ENCODE data around the gene MATR3.

Gene MATR3

DNA sequence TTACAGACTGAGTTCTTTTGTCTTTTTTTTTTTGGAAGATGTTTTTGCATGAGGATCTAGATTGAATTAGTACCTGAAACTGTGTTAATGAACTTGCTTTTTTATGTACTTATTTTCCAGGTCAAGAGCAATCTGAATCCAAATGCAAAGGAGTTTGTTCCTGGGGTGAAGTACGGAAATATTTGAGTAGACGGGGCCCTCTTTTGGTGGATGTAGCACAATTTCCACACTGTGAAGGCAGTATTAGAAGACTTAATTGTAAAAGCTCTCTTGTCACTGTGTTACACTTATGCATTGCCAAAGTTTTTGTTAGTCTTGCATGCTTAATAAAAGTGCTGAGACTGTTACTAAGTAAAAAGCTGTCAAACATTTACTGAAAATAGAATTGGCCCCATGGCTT lies 75.1 kb downstream of the MATR3 start:
- TF ChIP-seq, protein P1, sequence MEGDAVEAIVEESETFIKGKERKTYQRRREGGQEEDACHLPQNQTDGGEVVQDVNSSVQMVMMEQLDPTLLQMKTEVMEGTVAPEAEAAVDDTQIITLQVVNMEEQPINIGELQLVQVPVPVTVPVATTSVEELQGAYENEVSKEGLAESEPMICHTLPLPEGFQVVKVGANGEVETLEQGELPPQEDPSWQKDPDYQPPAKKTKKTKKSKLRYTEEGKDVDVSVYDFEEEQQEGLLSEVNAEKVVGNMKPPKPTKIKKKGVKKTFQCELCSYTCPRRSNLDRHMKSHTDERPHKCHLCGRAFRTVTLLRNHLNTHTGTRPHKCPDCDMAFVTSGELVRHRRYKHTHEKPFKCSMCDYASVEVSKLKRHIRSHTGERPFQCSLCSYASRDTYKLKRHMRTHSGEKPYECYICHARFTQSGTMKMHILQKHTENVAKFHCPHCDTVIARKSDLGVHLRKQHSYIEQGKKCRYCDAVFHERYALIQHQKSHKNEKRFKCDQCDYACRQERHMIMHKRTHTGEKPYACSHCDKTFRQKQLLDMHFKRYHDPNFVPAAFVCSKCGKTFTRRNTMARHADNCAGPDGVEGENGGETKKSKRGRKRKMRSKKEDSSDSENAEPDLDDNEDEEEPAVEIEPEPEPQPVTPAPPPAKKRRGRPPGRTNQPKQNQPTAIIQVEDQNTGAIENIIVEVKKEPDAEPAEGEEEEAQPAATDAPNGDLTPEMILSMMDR (IDR thresholded peaks at IDR 0.05; ENCODE audit: low read length, missing control alignments): no peak
- DNase-seq (ENCODE audit: low read depth): no peak

DNA sequence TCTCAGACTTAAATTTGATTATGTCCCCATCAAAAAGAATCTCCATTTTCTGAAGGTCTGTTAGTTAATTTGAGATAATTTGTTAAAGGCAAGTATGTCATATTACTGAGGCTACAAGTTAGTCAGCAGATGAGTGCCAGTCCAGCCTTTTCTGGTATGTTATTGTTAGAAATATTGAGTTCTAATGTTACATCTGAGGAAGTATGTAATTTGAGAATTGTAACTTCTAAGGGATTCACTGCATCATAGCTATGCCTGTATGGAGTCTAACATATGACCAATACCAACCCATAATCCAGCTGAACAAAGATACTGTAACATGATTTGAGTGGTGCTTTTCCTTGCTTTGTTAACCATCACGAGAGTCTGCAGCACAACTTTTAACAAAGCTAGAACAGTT lies 75.6 kb downstream of the MATR3 start:
- TF ChIP-seq, protein P1 (IDR thresholded peaks at IDR 0.05; ENCODE audit: low read length, missing control alignments): no peak
- no peak for DNase-seq (ENCODE audit: low read depth)
- no peak overlapping the region for H3K4me3 ChIP-seq (replicated peaks; ENCODE audit: low read depth, low read length)

More for the DNA sequence above, 75.1 kb downstream of the MATR3 start:
- H3K4me3 ChIP-seq (replicated peaks; ENCODE audit: low read depth, low read length): no peak overlapping the region

DNA sequence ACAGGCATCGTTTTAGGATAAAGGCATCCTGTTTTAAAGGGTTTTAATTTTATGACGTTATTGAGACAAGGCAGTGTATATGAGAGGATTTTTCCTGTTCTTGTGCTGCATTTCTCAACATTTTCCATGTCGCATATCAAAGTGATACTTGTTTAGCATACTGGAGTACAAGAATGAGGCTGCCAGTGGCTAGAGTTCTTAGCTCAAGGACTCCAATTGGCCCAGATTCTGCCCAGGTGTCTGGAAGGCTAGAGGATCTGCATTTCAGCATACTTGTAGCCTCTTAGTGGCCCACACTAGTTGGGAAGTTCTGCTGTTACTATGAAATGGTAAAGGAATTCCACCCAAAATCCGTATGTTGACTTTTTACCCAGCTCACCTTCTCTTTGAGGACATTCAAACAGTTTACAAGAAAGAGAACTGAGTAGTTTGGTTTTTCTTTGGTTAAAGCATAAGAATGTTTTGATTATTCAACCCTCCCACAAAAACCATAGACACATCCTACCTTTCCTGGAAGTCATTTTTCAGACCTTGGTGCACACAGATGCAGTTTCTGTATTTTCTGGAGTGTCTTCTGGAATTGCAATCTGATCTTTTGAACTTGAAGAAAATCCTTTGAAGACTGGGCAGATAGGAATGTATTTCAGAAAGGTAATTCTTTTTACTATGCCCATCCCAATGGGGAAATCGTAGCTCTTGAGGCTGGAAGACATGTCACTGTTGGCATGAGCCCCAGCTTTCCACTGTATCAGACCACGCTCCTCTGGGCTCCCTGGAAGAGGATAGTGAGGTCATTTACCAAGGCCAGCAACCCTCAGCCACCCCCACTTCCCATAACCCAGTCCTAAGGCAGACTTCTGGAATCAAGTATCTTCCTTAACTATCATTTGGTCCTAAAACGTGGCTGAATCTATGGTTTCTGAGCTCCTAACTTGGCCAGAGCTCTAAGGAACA lies 78.2 kb downstream of the MATR3 start:
- no peak overlapping the region for H3K4me3 ChIP-seq (replicated peaks; ENCODE audit: low read depth, low read length)
- TF ChIP-seq, protein P1 (IDR thresholded peaks at IDR 0.05; ENCODE audit: low read length, missing control alignments): no peak
- DNase-seq (ENCODE audit: low read depth): no peak

DNA sequence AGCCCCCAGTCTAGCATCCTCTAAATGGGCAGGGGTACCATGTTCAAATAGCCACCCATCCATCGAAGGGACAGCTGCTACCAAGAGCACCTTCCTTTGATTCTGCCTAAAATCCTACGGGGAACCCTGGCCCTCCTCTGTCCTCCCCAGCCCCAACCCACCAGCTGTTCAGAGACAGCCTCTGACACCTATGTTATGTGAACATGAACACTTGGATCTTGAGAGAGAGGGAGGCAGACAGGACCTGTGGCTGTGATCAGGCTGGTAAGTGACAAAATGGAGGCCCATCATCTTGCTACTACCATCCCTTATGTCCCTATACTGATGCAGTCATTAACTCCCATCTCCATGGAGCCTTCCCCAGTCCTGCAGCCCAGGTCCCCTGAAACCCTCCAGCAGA lies 81.4 kb downstream of the MATR3 start:
- TF ChIP-seq, protein P1 (IDR thresholded peaks at IDR 0.05; ENCODE audit: low read length, missing control alignments): no peak
- H3K4me3 ChIP-seq (replicated peaks; ENCODE audit: low read depth, low read length): no peak overlapping the region
- no peak for DNase-seq (ENCODE audit: low read depth)

DNA sequence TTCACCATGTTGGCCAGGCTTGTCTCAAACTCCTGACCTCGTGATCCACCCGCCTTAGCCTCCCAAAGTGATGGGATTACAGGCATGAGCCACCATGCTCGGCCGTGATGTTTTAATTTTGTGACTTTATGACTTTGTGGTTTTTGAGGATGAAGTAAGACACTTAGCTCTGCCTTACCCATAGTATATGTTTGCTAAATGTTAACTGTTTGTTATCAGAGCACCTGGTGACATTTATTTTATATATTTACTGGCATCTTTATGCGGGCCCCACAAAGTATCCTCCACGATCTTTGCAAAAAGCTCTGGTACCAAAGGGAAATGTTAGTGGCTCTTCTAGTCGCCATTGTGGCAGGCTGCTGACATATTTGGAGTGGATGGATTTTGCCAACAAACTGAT lies 82.8 kb downstream of the MATR3 start:
- TF ChIP-seq, protein P1 (IDR thresholded peaks at IDR 0.05; ENCODE audit: low read length, missing control alignments): no peak
- no peak overlapping the region for H3K4me3 ChIP-seq (replicated peaks; ENCODE audit: low read depth, low read length)
- no peak for DNase-seq (ENCODE audit: low read depth)

DNA sequence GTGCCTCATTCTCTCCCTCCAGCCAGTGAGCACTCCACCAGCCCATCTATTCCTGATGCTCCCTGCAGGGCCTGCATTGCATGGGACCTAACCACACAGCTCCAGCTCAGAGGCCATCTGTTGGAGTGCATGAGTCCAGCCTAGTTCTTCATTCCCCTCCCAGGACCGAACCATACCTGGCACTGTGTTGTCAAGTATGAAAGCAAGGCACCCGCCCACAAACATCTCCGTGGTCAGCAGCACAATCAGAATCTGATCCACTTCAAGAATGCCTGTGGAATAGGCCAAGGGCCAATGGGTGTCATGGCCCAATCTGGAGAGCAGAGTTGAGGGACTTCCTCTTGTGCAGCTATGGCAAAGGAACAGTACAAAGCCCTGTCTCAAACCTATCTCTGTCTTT lies 83.7 kb downstream of the MATR3 start:
- TF ChIP-seq, protein P1 (IDR thresholded peaks at IDR 0.05; ENCODE audit: low read length, missing control alignments): no peak
- DNase-seq (ENCODE audit: low read depth): no peak
- no peak overlapping the region for H3K4me3 ChIP-seq (replicated peaks; ENCODE audit: low read depth, low read length)

All from fibroblast of pulmonary artery (primary cell).